ENCODE measurements around the gene ZBTB34.

Gene ZBTB34

DNA sequence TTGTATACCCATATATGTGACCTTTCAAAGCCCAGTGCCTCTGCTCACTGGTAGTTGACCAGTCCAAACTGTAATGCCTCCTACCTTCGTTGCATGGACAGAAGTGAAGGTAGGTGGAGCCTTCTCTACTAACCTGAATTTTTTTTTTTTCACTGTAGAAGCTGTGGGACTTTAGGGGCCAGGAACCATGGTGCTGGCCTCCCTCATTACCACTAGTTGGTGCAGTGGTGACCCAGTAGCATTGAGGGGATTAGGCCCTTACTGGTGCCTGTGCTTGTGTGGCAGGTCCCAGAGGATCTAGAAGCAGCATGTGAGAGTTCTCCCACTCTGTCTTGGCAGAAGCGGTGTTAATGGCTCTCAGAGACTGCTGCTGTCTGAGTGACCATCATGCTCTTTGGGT is 56.5 kb downstream of the ZBTB34 start:
- no peak overlapping the region for H3K4me2 ChIP-seq (ENCODE audit: low read length)
- no peak overlapping the region for H3K4me3 ChIP-seq (ENCODE audit: low read length)
- no peaks in the 10 kb centered on the region for H4K20me1 ChIP-seq (ENCODE audit: insufficient read depth, low read length)
- no peaks in the 10 kb centered on the region for H3K79me2 ChIP-seq (ENCODE audit: low read length)
- peaks cover 13% of the 10 kb centered on the region; the same call in 1 of the 2 replicates for H3K27me3 ChIP-seq (ENCODE audit: low read depth, low read length)
- H3K4me1 ChIP-seq (ENCODE audit: low read length): peaks cover 5% of the 10 kb centered on the region; the same call in 1 of the 2 replicates
- TF ChIP-seq EZH2phosphoT487 (IDR thresholded peaks at IDR 0.05; ENCODE audit: low read depth): no peak
- TF ChIP-seq, protein P1, sequence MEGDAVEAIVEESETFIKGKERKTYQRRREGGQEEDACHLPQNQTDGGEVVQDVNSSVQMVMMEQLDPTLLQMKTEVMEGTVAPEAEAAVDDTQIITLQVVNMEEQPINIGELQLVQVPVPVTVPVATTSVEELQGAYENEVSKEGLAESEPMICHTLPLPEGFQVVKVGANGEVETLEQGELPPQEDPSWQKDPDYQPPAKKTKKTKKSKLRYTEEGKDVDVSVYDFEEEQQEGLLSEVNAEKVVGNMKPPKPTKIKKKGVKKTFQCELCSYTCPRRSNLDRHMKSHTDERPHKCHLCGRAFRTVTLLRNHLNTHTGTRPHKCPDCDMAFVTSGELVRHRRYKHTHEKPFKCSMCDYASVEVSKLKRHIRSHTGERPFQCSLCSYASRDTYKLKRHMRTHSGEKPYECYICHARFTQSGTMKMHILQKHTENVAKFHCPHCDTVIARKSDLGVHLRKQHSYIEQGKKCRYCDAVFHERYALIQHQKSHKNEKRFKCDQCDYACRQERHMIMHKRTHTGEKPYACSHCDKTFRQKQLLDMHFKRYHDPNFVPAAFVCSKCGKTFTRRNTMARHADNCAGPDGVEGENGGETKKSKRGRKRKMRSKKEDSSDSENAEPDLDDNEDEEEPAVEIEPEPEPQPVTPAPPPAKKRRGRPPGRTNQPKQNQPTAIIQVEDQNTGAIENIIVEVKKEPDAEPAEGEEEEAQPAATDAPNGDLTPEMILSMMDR (IDR thresholded peaks at IDR 0.05; ENCODE audit: low read depth, low read length): peak; percentile 25
- no peak overlapping the region for H3K9ac ChIP-seq (ENCODE audit: low read length)
- no peaks in the 10 kb centered on the region for H3K9me3 ChIP-seq (ENCODE audit: insufficient read depth, low read length)
- H3K27ac ChIP-seq (ENCODE audit: low read length): no peak overlapping the region
- H3K36me3 ChIP-seq (replicated peaks; ENCODE audit: low read depth, low read length): no peaks in the 10 kb centered on the region
- no peak overlapping the region for H2AFZ ChIP-seq (ENCODE audit: low read depth, low read length)

DNA sequence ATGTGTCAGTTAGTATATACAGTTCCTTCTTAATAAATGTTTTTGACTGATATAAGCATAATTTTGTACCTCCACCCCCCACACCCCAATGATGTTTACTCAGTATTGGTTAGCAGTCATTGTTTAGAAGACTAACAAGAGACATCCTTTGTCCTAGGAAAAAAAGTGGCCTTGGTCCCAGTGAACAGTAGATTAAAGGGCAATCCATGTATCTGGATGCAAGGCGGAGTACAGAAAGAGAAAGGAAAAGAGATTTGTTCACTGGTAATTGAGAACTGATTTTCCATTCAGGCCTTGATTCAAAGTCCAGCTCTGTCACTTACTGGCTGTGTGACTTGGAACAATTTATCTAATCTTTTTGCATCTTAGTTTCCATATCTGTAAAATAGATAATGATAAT is 58.8 kb downstream of the ZBTB34 start:
- no peak overlapping the region for H3K27ac ChIP-seq (ENCODE audit: low read length)
- no peak overlapping the region for H2AFZ ChIP-seq (ENCODE audit: low read depth, low read length)
- H4K20me1 ChIP-seq (ENCODE audit: insufficient read depth, low read length): no peaks in the 10 kb centered on the region
- peaks cover 1% of the 10 kb centered on the region; the same call in 1 of the 2 replicates for H3K4me1 ChIP-seq (ENCODE audit: low read length)
- no peaks in the 10 kb centered on the region for H3K9me3 ChIP-seq (ENCODE audit: insufficient read depth, low read length)
- H3K9ac ChIP-seq (ENCODE audit: low read length): no peak overlapping the region
- TF ChIP-seq, protein P1 (IDR thresholded peaks at IDR 0.05; ENCODE audit: low read depth, low read length): no peak
- no peak for TF ChIP-seq EZH2phosphoT487 (IDR thresholded peaks at IDR 0.05; ENCODE audit: low read depth)
- 0 out of 2 replicates have a peak, but pooled peaks cover 6% of the 10 kb centered on the region for H3K27me3 ChIP-seq (ENCODE audit: low read depth, low read length)
- H3K79me2 ChIP-seq (ENCODE audit: low read length): no peaks in the 10 kb centered on the region
- H3K4me2 ChIP-seq (ENCODE audit: low read length): no peak overlapping the region
- no peak overlapping the region for H3K4me3 ChIP-seq (ENCODE audit: low read length)
- no peaks in the 10 kb centered on the region for H3K36me3 ChIP-seq (replicated peaks; ENCODE audit: low read depth, low read length)

DNA sequence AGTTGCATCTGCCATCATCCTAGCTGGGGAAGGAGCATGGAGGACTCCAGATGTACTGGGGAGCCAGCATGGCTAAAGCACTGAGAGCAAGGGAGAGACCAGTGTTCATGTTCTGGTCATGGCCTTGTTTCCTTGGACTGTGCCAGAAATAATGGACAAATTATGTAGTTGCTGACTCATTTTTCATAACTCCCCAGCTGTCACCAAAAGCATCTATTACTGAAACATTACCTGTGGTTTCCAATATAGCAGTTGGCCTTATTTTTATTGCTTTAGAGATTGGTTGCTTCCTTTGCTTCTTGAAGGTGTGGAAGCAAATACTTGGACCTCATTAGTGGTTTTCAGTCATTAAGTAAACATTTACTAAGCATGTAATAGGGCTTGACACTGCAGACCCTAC is 65.4 kb downstream of the ZBTB34 start:
- no peak overlapping the region for H3K9ac ChIP-seq (ENCODE audit: low read length)
- no peak overlapping the region for H2AFZ ChIP-seq (ENCODE audit: low read depth, low read length)
- H3K4me1 ChIP-seq (ENCODE audit: low read length): no peaks in the 10 kb centered on the region
- no peak overlapping the region for H3K4me2 ChIP-seq (ENCODE audit: low read length)
- TF ChIP-seq, protein P1 (IDR thresholded peaks at IDR 0.05; ENCODE audit: low read depth, low read length): no peak
- no peak for TF ChIP-seq EZH2phosphoT487 (IDR thresholded peaks at IDR 0.05; ENCODE audit: low read depth)
- no peak overlapping the region for H3K27ac ChIP-seq (ENCODE audit: low read length)
- no peak overlapping the region for H3K4me3 ChIP-seq (ENCODE audit: low read length)
- no peaks in the 10 kb centered on the region for H3K36me3 ChIP-seq (replicated peaks; ENCODE audit: low read depth, low read length)
- H4K20me1 ChIP-seq (ENCODE audit: insufficient read depth, low read length): no peaks in the 10 kb centered on the region
- H3K27me3 ChIP-seq (ENCODE audit: low read depth, low read length): peaks cover 22% of the 10 kb centered on the region
- no peaks in the 10 kb centered on the region for H3K79me2 ChIP-seq (ENCODE audit: low read length)
- no peaks in the 10 kb centered on the region for H3K9me3 ChIP-seq (ENCODE audit: insufficient read depth, low read length)

DNA sequence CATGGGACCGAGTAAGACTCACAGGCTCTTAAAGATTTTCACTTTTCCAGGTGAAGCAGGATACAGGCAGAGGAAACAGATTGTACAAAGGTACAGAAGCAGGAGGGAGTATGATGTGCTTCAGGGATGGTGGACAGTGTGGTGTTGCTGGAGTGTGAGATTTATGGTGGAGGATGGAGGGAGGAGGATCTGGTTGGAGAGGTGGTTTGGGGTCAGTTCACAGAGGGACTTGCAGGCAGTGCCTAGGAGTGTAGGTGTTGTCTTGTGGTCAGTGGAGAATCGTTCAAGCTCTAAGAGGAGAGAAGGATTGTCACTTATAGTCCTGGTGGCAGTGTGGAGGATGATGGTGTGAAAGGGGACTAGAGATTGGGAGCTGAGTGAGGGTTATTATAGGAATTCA is 65.9 kb downstream of the ZBTB34 start:
- H3K9ac ChIP-seq (ENCODE audit: low read length): no peak overlapping the region
- H3K9me3 ChIP-seq (ENCODE audit: insufficient read depth, low read length): no peaks in the 10 kb centered on the region
- TF ChIP-seq, protein P1 (IDR thresholded peaks at IDR 0.05; ENCODE audit: low read depth, low read length): no peak
- no peaks in the 10 kb centered on the region for H4K20me1 ChIP-seq (ENCODE audit: insufficient read depth, low read length)
- no peaks in the 10 kb centered on the region for H3K36me3 ChIP-seq (replicated peaks; ENCODE audit: low read depth, low read length)
- H3K4me2 ChIP-seq (ENCODE audit: low read length): no peak overlapping the region
- H2AFZ ChIP-seq (ENCODE audit: low read depth, low read length): no peak overlapping the region
- H3K27me3 ChIP-seq (ENCODE audit: low read depth, low read length): peaks cover 22% of the 10 kb centered on the region
- no peaks in the 10 kb centered on the region for H3K79me2 ChIP-seq (ENCODE audit: low read length)
- H3K4me1 ChIP-seq (ENCODE audit: low read length): no peaks in the 10 kb centered on the region
- H3K27ac ChIP-seq (ENCODE audit: low read length): no peak overlapping the region
- H3K4me3 ChIP-seq (ENCODE audit: low read length): no peak overlapping the region

Measured in OCI-LY3 (cell line).